GM23248 (cell line): ENCODE results near the gene TNS3. TPM values are rescaled to one million over a fixed set of nuclear protein-coding genes. Genes with fewer than 3 reads are reported as not detected.

Experiments
- DNase-seq: peaks from one replicate; pipeline ENCODE4 v3.0.0-alpha.2; 2015
- H2AFZ ChIP-seq: fragments of 200-600 bp; sonication (generic); 2 replicates; pipeline ENCODE4 v1.6.1; 2016; ENCODE audit warnings: antibody characterized with exemption
- H3F3A ChIP-seq: fragments of 200-600 bp; sonication (generic); 2 replicates; pipeline ENCODE4 v1.6.1; 2016; ENCODE audit warnings: mild to moderate bottlenecking, antibody characterized with exemption, mixed run types; ENCODE audit not compliant: insufficient read depth
- H3K27ac ChIP-seq: fragments of 200-600 bp; sonication (generic); 2 replicates; pipeline ENCODE4 v1.5.1; 2016; ENCODE audit warnings: mild to moderate bottlenecking
- H3K27me3 ChIP-seq: fragments of 200-600 bp; sonication (generic); replicated peaks from 2 replicates; pipeline ENCODE4 v1.6.1; 2016; ENCODE audit warnings: mild to moderate bottlenecking; ENCODE audit not compliant: insufficient read depth
- H3K36me3 ChIP-seq: fragments of 200-600 bp; sonication (generic); 2 replicates; pipeline ENCODE4 v1.6.1; 2016; ENCODE audit warnings: low read depth, mild to moderate bottlenecking
- H3K4me1 ChIP-seq: fragments of 200-600 bp; sonication (generic); 2 replicates; pipeline ENCODE4 v1.6.1; 2016; ENCODE audit warnings: mild to moderate bottlenecking; ENCODE audit not compliant: insufficient read depth
- H3K4me2 ChIP-seq: fragments of 200-600 bp; sonication (generic); one replicate; pipeline ENCODE4 v1.6.1; 2016; ENCODE audit warnings: mild to moderate bottlenecking; ENCODE audit not compliant: unreplicated experiment
- H3K4me3 ChIP-seq: fragments of 200-600 bp; sonication (generic); 2 replicates; pipeline ENCODE4 v1.5.1; 2016; ENCODE audit warnings: mild to moderate bottlenecking
- H3K79me2 ChIP-seq: fragments of 200-600 bp; sonication (generic); 2 replicates; pipeline ENCODE4 v1.6.1; 2016; ENCODE audit warnings: mild to moderate bottlenecking; ENCODE audit not compliant: insufficient read depth
- H3K9ac ChIP-seq: fragments of 200-600 bp; sonication (generic); 2 replicates; pipeline ENCODE4 v1.6.1; 2016; ENCODE audit warnings: mild to moderate bottlenecking
- H3K9me2 ChIP-seq: fragments of 200-600 bp; sonication (generic); 2 replicates; pipeline ENCODE4 v1.6.1; 2016; ENCODE audit warnings: mixed run types, mild to moderate bottlenecking, moderate library complexity; ENCODE audit not compliant: insufficient read depth
- H3K9me3 ChIP-seq: fragments of 200-600 bp; sonication (generic); one replicate; pipeline ENCODE4 v1.6.1; 2017; ENCODE audit warnings: low read depth
- H4K20me1 ChIP-seq: fragments of 200-600 bp; sonication (generic); 2 replicates; pipeline ENCODE4 v1.6.0; 2016; ENCODE audit not compliant: insufficient read depth
- EZH2 ChIP-seq: fragments of 200-600 bp; sonication (generic); IDR thresholded peaks from 2 replicates; pipeline ENCODE4 v1.6.1; 2018; ENCODE audit warnings: antibody characterized with exemption, mild to moderate bottlenecking; ENCODE audit not compliant: insufficient read depth, poor library complexity, severe bottlenecking
- EZH2phosphoT487 ChIP-seq: fragments of 200-600 bp; sonication (generic); IDR thresholded peaks from 2 replicates; pipeline ENCODE4 v1.6.1; 2018; ENCODE audit warnings: antibody characterized with exemption, moderate library complexity, mild to moderate bottlenecking, low read depth; ENCODE audit not compliant: insufficient read depth
- WGBS, 2 experiments: methylation state at CpG; one replicate each; pipeline ENCODE4 v1.1.6; 2015 to 2017; ENCODE audit warnings: low lambda C conversion rate in 2 of 2, low coverage in 1 of 2; ENCODE audit errors: missing lambda C conversion rate in 2 of 2; 5-methylcytosine and 5-hydroxymethylcytosine counted together
- in situ Hi-C: fragments of 300-500 bp; cut with MboI; formaldehyde crosslinking; loops from 2 replicates; pipeline ENCODE4 v1.15.0; 2020
- polyA plus RNA-seq: library from polyadenylated mRNA; unstranded; fragments of >200 nt; fragmentation: Nextera tagmentation; extraction: Ambion mirVana; gene quantifications from 2 replicates; pipeline ENCODE4 v1.2.1, GENCODE V29; 2016
- total RNA-seq: library from RNA; depleted of rRNA; stranded (reverse); fragments of >200 nt; shearing (Covaris generic); gene quantifications from 2 replicates; pipeline ENCODE4 v1.2.3, GENCODE V29; 2014

Gene TNS3
- total and polyA plus RNA-seq, 2 experiments from 2014 or later, result 18.6 to 47.0 TPM

- H3K9me3 ChIP-seq, result no peaks in the 10 kb centered on the region
- no peak overlapping the region for H3K9ac ChIP-seq
- H3K79me2 ChIP-seq, result no peaks in the 10 kb centered on the region
- H3F3A ChIP-seq, result no peaks in the 10 kb centered on the region
- H3K4me1 ChIP-seq, result no peaks in the 10 kb centered on the region
- 95 to 97% methylated on average over 32 of the region's 32 CpGs for WGBS, 2 experiments
- H3K4me2 ChIP-seq, result no peak overlapping the region
- in situ Hi-C loops, result no loop called here
- no peaks in the 10 kb centered on the region for H3K9me2 ChIP-seq
- no peak overlapping the region for H3K27ac ChIP-seq
- no peaks in the 10 kb centered on the region; the same call in 1 of the 2 replicates for H4K20me1 ChIP-seq
- no peak overlapping the region for H3K4me3 ChIP-seq
- DNase-seq, result no peak
- H3K36me3 ChIP-seq, result peaks cover 17% of the 10 kb centered on the region; the same call in 1 of the 2 replicates
- no peak for TF ChIP-seq EZH2
- TF ChIP-seq EZH2phosphoT487, result no peak
- no peak overlapping the region for H2AFZ ChIP-seq
- H3K27me3 ChIP-seq, result no peaks in the 10 kb centered on the region
These were observed 237.5 kb downstream of the TNS3 start for GRCh38 chr7:47344171-47344955.

GRCh38 chr7:47343061-47343455, 238.9 kb downstream of the TNS3 start:
- peaks cover 17% of the 10 kb centered on the region; the same call in 1 of the 2 replicates for H3K36me3 ChIP-seq
- no peaks in the 10 kb centered on the region for H3K9me2 ChIP-seq
- no peaks in the 10 kb centered on the region for H3K9me3 ChIP-seq
- in situ Hi-C loops, result no loop called here
- H3K4me2 ChIP-seq, result no peak overlapping the region
- peaks cover 4% of the 10 kb centered on the region for H3K4me1 ChIP-seq
- H3K9ac ChIP-seq, result no peak overlapping the region
- 95 to 100% methylated on average over 5 of the region's 5 CpGs for WGBS, 2 experiments
- no peaks in the 10 kb centered on the region for H3K27me3 ChIP-seq
- no peak overlapping the region for H3K4me3 ChIP-seq
- no peaks in the 10 kb centered on the region for H4K20me1 ChIP-seq
- peaks cover 4% of the 10 kb centered on the region; the same call in 1 of the 2 replicates for H3F3A ChIP-seq
- no peak overlapping the region for H3K27ac ChIP-seq
- no peak for DNase-seq
- no peak for TF ChIP-seq EZH2phosphoT487
- TF ChIP-seq EZH2, result no peak
- no peaks in the 10 kb centered on the region for H3K79me2 ChIP-seq
- no peak overlapping the region for H2AFZ ChIP-seq

GRCh38 chr7:47342296-47343060, 239.4 kb downstream of the TNS3 start:
- Histone ChIP-seq H2AFZ (no peak overlapping the region), H3K4me2 (no peak overlapping the region), H3K4me1 (peaks cover 10% of the 10 kb centered on the region), H3K9ac (no peak overlapping the region), H3K4me3 (no peak overlapping the region), H3K27ac (no peak overlapping the region), H3K36me3 (peaks cover 17% of the 10 kb centered on the region; the same call in 1 of the 2 replicates), H3K79me2 (no peaks in the 10 kb centered on the region), H3K27me3 (no peaks in the 10 kb centered on the region), H3K9me3 (no peaks in the 10 kb centered on the region), H4K20me1 (no peaks in the 10 kb centered on the region), H3F3A (peaks cover 8% of the 10 kb centered on the region; the same call in 1 of the 2 replicates), H3K9me2 (no peaks in the 10 kb centered on the region)
- TF ChIP-seq EZH2phosphoT487 (no peak), EZH2 (no peak)
- in situ Hi-C loops, result no loop called here
- WGBS, 2 experiments, result 93 to 96% methylated on average over 5 of the region's 5 CpGs
- peak; percentile 18 for DNase-seq

- no peaks in the 10 kb centered on the region for H3K9me2 ChIP-seq
- peaks cover 24% of the 10 kb centered on the region for H3F3A ChIP-seq
- no peak overlapping the region for H3K27ac ChIP-seq
- no peak overlapping the region for H2AFZ ChIP-seq
- TF ChIP-seq EZH2 (no peak), EZH2phosphoT487 (no peak)
- H3K4me1 ChIP-seq, result peaks cover 28% of the 10 kb centered on the region
- no peaks in the 10 kb centered on the region for H3K79me2 ChIP-seq
- DNase-seq, result no peak
- no peaks in the 10 kb centered on the region for H4K20me1 ChIP-seq
- H3K4me3 ChIP-seq, result no peak overlapping the region
- H3K9ac ChIP-seq, result no peak overlapping the region
- WGBS, 2 experiments, result 94 to 96% methylated on average over 3 of the region's 3 CpGs
- no peak overlapping the region for H3K4me2 ChIP-seq
- H3K36me3 ChIP-seq, result peaks cover 17% of the 10 kb centered on the region; the same call in 1 of the 2 replicates
- in situ Hi-C loops, result no loop called here
- no peaks in the 10 kb centered on the region for H3K27me3 ChIP-seq
- no peaks in the 10 kb centered on the region for H3K9me3 ChIP-seq
These were observed 241.4 kb downstream of the TNS3 start for GRCh38 chr7:47340517-47340916.
